Left lung (tissue), 10 donors: ENCODE results near the gene RPL3. TPM values are rescaled to one million over a fixed set of nuclear protein-coding genes. Genes with fewer than 3 reads are reported as not detected.

Experiments used
- ATAC-seq: fragments of 200-7000 bp; cut with Tn5 transposase; one replicate; pipeline ENCODE4 v1.9.1; 2020; ENCODE audit warnings: moderate library complexity
- DNase-seq, 4 donors: peaks; one replicate each; pipeline ENCODE4 v3.0.0-alpha.2; 2013 to 2020
- H3K27ac ChIP-seq, 2 donors: fragments of 200-600 bp; sonication (generic) in 1 of 2; one replicate each; pipeline versions ENCODE4 v1.5.0 to v1.8.0; 2020 to 2021
- H3K27me3 ChIP-seq, 2 donors: fragments of 200-600 bp; sonication (generic) in 1 of 2; one replicate each; pipeline versions ENCODE4 v1.5.0 to v1.8.0; 2020 to 2021
- H3K36me3 ChIP-seq, 2 donors: fragments of 200-600 bp; sonication (generic) in 1 of 2; one replicate each; pipeline versions ENCODE4 v1.5.0 to v1.8.0; 2020 to 2021
- H3K4me1 ChIP-seq, 2 donors: fragments of 200-600 bp; one replicate each; pipeline ENCODE4 v1.8.0; 2021
- H3K4me3 ChIP-seq, 2 donors: fragments of 200-600 bp; sonication (generic) in 1 of 2; one replicate each; pipeline versions ENCODE4 v1.5.0 to v1.8.0; 2020 to 2021; ENCODE audit warnings: mild to moderate bottlenecking in 1 of 2
- H3K9me3 ChIP-seq, 2 donors: fragments of 200-600 bp; sonication (generic) in 1 of 2; one replicate each; pipeline versions ENCODE4 v1.5.0 to v1.8.0; 2020 to 2021
- CTCF ChIP-seq, 2 donors: fragments of 200-600 bp; sonication (generic) in 1 of 2; IDR thresholded peaks; one replicate each; pipeline versions ENCODE4 v1.5.0 to v1.8.0; 2021; ENCODE audit warnings: antibody characterized with exemption in 2 of 2
- intact Hi-C, 2 donors: fragments of 100-400 bp; cut with DNase I; formaldehyde crosslinking; loops; one replicate each; pipeline versions ENCODE4 v1.11.2 to v1.14.2; 2022
- polyA plus RNA-seq, 6 donors: library from polyadenylated mRNA; unstranded; fragments of 120-200 nt; gene quantifications; one replicate each; pipeline ENCODE4 v1.2.1, GENCODE V29; 2013; ENCODE audit not compliant: insufficient read length in 6 of 6
- total RNA-seq, 2 donors: library from RNA; stranded (reverse); fragmentation: NEBNext Ultra II Directional; extraction: Animal tissue kit (Norgen Biotek cat#: 25700); gene quantifications; one replicate each; pipeline ENCODE4 v1.2.1, GENCODE V29; 2021
- donor health status: DM: no; HTN: yes; CAD: no.
- donor health status: DM: no; HTN: no; CAD: no.

The RPL3 gene
- total and polyA plus RNA-seq, 8 donors = 1,506 to 3,842 (median 3,632) TPM

- ATAC-seq = no peak
- no peak overlapping the region for H3K27ac ChIP-seq
- intact Hi-C loops = no loop called here
Measured at GRCh38 chr22:39265143-39265886, 54.1 kb downstream of the RPL3 start.

GRCh38 chr22:39264349-39265038 lies 54.9 kb downstream of the RPL3 start:
- peaks cover 0 to 15% of the 10 kb centered on the region in 2 donors for H3K9me3 ChIP-seq
- H3K27me3 ChIP-seq = no peaks in the 10 kb centered on the region
- H3K36me3 ChIP-seq = no peaks in the 10 kb centered on the region
- H3K27ac ChIP-seq = no peak overlapping the region
- intact Hi-C loops = no loop called here
- ATAC-seq (peak; percentile 70), DNase-seq (peak in 1 of 4 donors; percentile 77)
- H3K4me1 ChIP-seq = peaks cover 0 to 13% of the 10 kb centered on the region in 2 donors
- H3K4me3 ChIP-seq = no peak overlapping the region
- TF ChIP-seq CTCF (IDR thresholded peaks at IDR 0.05) = no peak

More at GRCh38 chr22:39265143-39265886, 54.1 kb downstream of the RPL3 start:
- Histone ChIP-seq H3K36me3 (no peaks in the 10 kb centered on the region), H3K4me1 (peaks cover 0 to 13% of the 10 kb centered on the region in 2 donors), H3K27me3 (no peaks in the 10 kb centered on the region), H3K4me3 (no peak overlapping the region), H3K9me3 (peaks cover 0 to 15% of the 10 kb centered on the region in 2 donors)
- TF ChIP-seq CTCF (IDR thresholded peaks at IDR 0.05) = no peak
- no peak for DNase-seq

- no peak overlapping the region for H3K27ac ChIP-seq
Measured at GRCh38 chr22:39263626-39264348, 55.6 kb downstream of the RPL3 start.

More at GRCh38 chr22:39263626-39264348, 55.6 kb downstream of the RPL3 start:
- TF ChIP-seq CTCF (IDR thresholded peaks at IDR 0.05) = no peak
- intact Hi-C loops = no loop called here
- H3K4me1 ChIP-seq = peaks cover 0 to 13% of the 10 kb centered on the region in 2 donors
- H3K27me3 ChIP-seq = no peaks in the 10 kb centered on the region
- no peak for DNase-seq
- H3K4me3 ChIP-seq = no peak overlapping the region
- peaks cover 0 to 15% of the 10 kb centered on the region in 2 donors for H3K9me3 ChIP-seq
- H3K36me3 ChIP-seq = no peaks in the 10 kb centered on the region
- ATAC-seq = no peak

Other genes with a start within 250 kb of the RPL3 start
- 10 to 100 TPM in 1 of 2 donors, 1 to 10 TPM in 1; 8.2 to 15.7 TPM for gene APOBEC3G, start 242.3 kb downstream of the RPL3 start, total RNA-seq
- 10 to 100 TPM; 14.2 to 19.1 (median 16.3) TPM for gene APOBEC3G, start 242.3 kb downstream of the RPL3 start, polyA plus RNA-seq
- gene APOBEC3H, start 222.4 kb downstream of the RPL3 start, total RNA-seq = 1 to 10 TPM in 1 of 2 donors, under 1 TPM in 1; 0.94 to 1.3 TPM
- under 1 TPM in 2 of 6 donors, not detected in 4; 0.23 to 0.27 TPM for gene APOBEC3H, start 222.4 kb downstream of the RPL3 start, polyA plus RNA-seq
- gene CBX7, start 166.9 kb downstream of the RPL3 start, total RNA-seq = 10 to 100 TPM; 17.1 to 17.7 TPM
- 1 to 10 TPM; 7.4 to 9.3 (median 8.2) TPM for gene CBX7, start 166.9 kb downstream of the RPL3 start, polyA plus RNA-seq
- 10 to 100 TPM; 21.9 to 28.2 TPM for gene PDGFB, start 74.6 kb downstream of the RPL3 start, total RNA-seq
- 10 to 100 TPM; 16.0 to 27.5 (median 22.8) TPM for gene PDGFB, start 74.6 kb downstream of the RPL3 start, polyA plus RNA-seq
- 1 to 10 TPM; 5.5 to 7.2 TPM for gene SYNGR1, start 30.4 kb upstream of the RPL3 start, total RNA-seq
- gene SYNGR1, start 30.4 kb upstream of the RPL3 start, polyA plus RNA-seq = 10 to 100 TPM; 23.7 to 32.0 (median 27.5) TPM
- gene TAB1, start 80.2 kb upstream of the RPL3 start, total RNA-seq = 10 to 100 TPM; 20.5 to 21.5 TPM
- gene TAB1, start 80.2 kb upstream of the RPL3 start, polyA plus RNA-seq = 10 to 100 TPM; 30.2 to 35.5 (median 32.1) TPM
- 1 to 10 TPM; 6.7 to 8.8 TPM for gene MGAT3, start 137.4 kb upstream of the RPL3 start, total RNA-seq
- gene MGAT3, start 137.4 kb upstream of the RPL3 start, polyA plus RNA-seq = 10 to 100 TPM in 5 of 6 donors, 1 to 10 TPM in 1; 8.8 to 21.2 (median 16.7) TPM
- gene MIEF1, start 182.7 kb upstream of the RPL3 start, total RNA-seq = 10 to 100 TPM; 16.1 to 27.2 TPM
- 10 to 100 TPM; 21.8 to 28.5 (median 25.4) TPM for gene MIEF1, start 182.7 kb upstream of the RPL3 start, polyA plus RNA-seq
- 100 to 1,000 TPM; 204 to 308 TPM for gene ATF4, start 200.9 kb upstream of the RPL3 start, total RNA-seq
- gene ATF4, start 200.9 kb upstream of the RPL3 start, polyA plus RNA-seq = 100 to 1,000 TPM; 272 to 349 (median 312) TPM
- 10 to 100 TPM; 63.5 to 88.4 TPM for gene RPS19BP1, start 213.1 kb upstream of the RPL3 start, total RNA-seq
- 10 to 100 TPM; 42.3 to 56.8 (median 49.0) TPM for gene RPS19BP1, start 213.1 kb upstream of the RPL3 start, polyA plus RNA-seq